Ramos (cell line): ENCODE results near the gene EPN2.

Experiments
- in situ Hi-C: fragments of 300-500 bp; cut with MboI; formaldehyde crosslinking; loops from one replicate; pipeline ENCODE4 v1.14.3; 2022; ENCODE audit warnings: low sequenced_read_pairs; ENCODE audit not compliant: unreplicated experiment

The EPN2 gene

GRCh38 chr17:19322861-19323260 is 85.7 kb downstream of the EPN2 start:
- in situ Hi-C loops, result no loop called here

GRCh38 chr17:19325542-19325941 is 88.4 kb downstream of the EPN2 start:
- in situ Hi-C loops, result no loop called here

GRCh38 chr17:19327031-19327783 is 90.0 kb downstream of the EPN2 start:
- in situ Hi-C loops, result no loop called here

DNA sequence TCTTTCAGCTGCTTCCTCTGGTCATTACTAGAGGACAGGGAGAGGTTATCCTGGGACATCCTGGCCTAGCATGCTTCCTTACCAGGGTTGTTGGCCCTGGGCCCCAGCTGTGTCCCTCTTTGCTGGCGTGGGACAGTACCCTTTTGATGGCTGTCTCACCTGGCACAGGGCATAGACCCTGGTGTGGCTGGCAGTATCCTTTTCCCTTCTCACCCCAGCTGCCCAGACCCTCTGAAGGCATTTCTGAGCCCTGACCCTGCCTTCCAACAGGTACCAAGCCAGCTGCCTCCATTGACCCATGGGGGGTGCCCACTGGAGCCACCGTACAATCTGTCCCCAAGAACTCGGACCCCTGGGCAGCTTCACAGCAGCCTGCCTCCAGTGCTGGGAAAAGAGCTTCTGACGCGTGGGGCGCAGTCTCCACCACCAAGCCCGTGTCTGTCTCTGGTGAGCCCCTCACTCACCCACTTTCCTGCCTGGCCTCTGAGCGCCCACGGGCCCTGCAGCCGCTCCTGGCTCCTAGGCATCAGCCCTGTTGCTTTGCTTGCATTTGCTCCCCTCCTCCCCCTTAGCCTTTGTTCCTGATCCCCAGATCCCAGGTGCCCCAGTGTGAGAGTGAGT is 91.4 kb downstream of the EPN2 start:
- in situ Hi-C loops, result no loop called here

DNA sequence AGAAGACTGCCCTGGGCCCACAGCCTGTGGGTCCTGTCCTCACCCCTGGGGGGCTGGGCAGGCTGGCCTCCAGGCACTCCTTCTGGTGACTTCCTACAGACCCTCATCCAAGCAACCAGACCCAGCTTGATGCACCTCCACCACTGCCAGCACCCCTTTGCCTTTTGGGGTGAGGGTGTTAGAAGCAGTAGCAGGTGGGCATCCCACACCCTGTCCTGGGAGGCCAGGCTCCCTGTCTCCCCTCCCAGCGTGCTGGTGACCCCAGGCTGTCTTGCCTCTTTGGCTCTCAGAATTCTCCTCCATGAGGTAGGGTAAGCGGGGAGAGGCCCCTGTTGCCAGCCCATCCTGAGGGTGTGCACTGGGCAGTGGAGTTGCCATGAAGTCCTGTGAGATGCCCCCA is 92.0 kb downstream of the EPN2 start:
- in situ Hi-C loops, result no loop called here

DNA sequence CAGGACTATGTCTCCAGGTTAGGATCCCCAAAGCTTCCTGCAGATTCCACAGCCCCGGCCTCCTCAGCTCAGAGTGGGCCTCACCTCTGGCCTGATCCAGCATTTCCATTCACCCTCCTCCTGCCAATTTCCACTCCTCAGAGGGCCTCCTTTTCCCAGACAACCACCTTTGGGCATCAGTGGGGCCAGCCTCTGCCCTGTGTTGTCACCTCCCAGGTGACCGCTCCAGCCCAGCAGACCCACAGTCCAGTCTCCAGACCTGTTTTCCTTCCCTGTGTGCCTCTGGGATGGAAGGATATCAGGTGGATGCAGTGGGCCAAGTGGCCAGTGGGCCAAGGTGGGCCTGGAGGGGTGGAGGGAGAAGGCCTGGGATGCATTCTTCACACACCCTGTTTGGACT is 92.7 kb downstream of the EPN2 start:
- in situ Hi-C loops, result no loop called here

GRCh38 chr17:19330271-19330670 is 93.1 kb downstream of the EPN2 start:
- in situ Hi-C loops, result no loop called here

GRCh38 chr17:19331134-19331533 is 94.0 kb downstream of the EPN2 start:
- in situ Hi-C loops, result no loop called here

- in situ Hi-C loops, result no loop called here
Measured at GRCh38 chr17:19331543-19332245, 94.5 kb downstream of the EPN2 start.

DNA sequence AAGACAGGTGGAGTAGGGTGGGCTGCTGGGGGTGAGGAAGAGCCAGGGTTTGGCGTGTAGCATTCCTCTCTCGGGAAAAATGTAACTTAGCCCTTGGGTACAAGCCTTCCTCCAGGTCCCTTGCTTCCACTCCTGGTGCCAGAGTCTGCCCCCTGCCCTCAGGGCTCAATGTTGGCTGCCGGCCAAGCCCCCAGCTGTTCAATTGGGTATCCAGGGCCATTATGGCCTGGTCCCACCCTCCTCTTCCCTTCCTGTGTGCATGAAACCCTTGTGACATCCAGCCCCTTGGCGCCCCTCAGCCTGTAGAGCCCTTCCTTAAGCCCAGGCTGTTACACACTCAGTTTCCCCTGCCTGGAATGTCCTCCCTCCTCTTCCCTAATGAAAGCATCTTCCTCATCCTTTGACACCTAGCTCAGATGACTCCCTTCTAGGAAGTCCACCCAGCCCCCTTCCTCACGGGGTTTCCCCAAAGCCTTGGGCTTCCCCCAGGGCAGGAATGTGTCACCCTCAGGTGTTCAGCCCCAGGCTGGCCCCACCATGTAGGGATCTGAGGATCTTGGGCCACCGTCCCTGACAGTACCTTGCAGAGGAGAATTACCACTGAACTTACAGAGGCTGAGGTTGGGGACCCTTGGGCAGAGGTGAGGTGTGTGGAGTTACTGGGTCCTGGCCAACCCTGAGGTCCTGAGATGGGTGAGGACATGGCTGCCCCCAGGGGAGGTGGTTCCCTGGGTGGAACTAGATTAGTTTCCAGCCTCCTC is 95.4 kb downstream of the EPN2 start:
- in situ Hi-C loops, result no loop called here

DNA sequence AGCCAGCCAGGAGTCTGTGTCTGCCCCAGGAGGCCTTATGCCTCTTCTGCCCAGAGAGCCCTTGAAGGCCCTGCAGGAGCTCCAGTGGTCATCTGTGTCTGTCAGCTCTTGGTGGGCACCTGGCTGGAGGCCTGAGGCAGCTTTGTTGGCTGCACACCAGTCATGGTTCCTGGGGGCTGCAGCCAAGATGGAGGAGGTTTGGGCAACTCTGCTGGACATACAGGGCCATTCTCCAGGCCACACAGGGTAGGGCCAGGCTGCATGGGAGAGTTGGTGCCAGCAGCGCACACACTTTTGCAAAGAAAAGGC is 95.9 kb downstream of the EPN2 start:
- in situ Hi-C loops, result no loop called here

GRCh38 chr17:19333736-19334290 is 96.6 kb downstream of the EPN2 start:
- in situ Hi-C loops, result no loop called here

DNA sequence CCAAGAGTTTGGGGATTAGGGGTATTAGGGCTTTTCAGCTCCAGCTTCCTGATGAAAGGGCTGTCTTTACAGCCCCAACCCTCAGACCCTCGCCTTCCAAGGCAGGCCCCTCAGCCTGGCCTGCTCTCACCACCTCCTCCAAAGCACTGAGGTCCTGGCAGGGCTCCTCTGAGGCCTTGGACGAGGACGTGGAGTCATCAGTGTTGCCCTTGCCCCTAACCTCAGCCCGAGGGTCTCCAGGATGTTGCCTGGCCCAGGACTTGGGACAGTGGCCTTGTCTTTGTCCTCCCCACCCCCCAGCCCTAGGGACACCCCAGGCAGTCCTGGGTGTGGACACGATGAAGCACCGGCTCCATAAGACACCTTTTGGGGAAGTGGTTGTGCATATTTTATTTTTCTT is 97.2 kb downstream of the EPN2 start:
- in situ Hi-C loops, result no loop called here

DNA sequence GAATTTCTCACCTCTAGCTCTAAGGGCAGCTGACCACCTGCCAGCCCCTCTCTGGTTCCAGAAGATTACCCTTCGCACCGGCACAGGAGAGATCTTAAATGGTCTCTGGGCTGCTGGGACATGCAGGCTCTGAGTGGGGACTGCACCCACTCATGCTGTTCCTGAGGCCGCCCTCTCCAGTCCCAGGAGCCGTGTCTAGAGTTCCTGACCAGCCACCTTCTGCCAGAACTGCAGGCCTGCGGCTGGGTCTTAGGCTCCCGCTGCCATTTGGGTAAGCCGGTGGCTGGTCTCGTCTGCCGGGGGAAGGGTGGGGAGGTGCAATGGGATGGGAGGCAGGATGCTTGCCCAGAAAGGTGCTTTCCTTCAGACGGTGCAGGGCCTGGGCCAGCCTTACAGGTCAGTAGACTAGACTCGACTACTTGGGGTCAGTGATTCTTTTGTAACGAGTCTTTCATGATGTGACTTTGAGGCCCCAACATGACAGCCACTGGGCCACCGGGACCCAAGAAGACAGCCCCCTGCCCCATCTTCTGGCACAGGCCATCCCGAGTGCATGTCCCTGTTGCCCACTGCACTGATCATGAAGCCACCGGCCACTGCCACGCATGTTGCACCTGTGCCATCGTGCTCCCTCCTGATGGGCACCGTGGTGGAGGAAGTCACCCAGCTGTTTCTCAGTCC is 98.9 kb downstream of the EPN2 start:
- in situ Hi-C loops, result no loop called here

GRCh38 chr17:19336938-19337711 is 100.0 kb downstream of the EPN2 start:
- in situ Hi-C loops, result no loop called here

DNA sequence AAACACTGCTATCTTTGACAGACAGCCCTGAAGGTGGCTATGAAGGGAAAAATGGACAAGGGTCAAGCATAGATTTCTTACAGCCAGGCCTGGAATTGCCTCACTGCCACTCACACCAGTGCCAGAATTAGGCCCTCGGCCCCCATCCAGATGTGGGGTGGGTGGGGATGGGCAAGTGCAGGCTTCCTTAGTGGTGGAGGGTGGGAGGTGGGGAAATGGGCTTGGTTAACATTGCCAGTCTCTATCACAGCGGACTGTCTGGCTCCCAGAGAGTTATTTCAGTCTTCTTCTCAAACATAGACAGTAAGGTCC is 100.5 kb downstream of the EPN2 start:
- in situ Hi-C loops, result no loop called here

DNA sequence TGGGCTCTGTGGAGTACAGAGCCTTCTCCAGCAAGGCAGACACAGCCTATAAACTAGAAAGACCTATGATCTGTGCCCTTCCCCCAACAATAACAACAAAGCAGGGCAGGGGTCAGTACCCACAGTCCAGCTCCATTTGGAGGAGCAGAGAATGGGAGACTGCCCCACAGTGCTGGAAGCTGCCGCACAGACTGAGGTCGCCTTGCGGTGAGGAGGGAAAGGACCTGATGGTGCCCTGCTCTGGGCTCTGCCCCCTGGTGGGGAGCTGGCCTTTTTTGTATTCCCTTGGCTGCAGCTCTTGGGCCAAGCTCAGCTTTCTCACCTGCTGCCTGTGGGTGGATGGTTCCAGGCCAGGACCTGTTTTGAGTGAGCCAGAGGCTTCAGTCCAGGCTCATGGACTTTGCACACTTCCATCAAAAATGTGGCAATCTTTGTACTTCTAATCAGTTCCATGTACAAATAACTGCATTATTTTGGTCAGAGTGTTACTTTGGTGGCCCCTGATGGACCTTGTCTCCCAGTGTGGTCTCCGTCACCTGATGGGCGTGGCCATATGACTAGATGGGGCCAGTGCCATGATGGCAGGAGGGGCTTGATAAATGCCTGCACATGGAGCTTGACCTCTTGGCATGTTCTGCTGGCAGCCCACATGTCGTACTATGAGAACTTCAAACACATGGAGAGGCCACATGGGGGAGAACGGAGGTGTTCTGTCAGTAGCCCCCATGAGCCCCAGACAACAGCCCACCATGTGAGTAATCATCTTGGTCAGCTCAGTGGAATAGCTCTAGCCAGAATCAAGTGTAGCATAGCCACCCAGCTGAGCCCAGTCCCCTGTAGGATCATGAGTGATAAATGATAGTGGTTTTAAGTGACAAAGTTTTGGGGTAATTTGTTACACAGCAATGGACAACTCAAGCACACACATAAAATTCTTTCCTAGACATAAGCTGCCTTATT is 101.1 kb downstream of the EPN2 start:
- in situ Hi-C loops, result no loop called here

- in situ Hi-C loops, result no loop called here
Measured at GRCh38 chr17:19339341-19339815, 102.2 kb downstream of the EPN2 start.
